Stimulated activated CD8-positive, alpha-beta memory T cell treated with anti-CD3 and anti-CD28 coated beads, Interleukin-4, amount 100 ng/mL, for 1 hour (primary cell): ENCODE results near the gene MAP2.

Experiments used
- DNase-seq, 2 donors: peaks; one replicate each; pipeline ENCODE4 v3.0.0-alpha.2; 2020; ENCODE audit warnings: low read depth in 2 of 2, low spot score in 1 of 2

The MAP2 gene

GRCh38 chr2:209637293-209637692 lies 213.4 kb downstream of the MAP2 start:
- DNase-seq, result no peak

- no peak for DNase-seq
Observed at GRCh38 chr2:209638346-209638745, 214.5 kb downstream of the MAP2 start.

DNA sequence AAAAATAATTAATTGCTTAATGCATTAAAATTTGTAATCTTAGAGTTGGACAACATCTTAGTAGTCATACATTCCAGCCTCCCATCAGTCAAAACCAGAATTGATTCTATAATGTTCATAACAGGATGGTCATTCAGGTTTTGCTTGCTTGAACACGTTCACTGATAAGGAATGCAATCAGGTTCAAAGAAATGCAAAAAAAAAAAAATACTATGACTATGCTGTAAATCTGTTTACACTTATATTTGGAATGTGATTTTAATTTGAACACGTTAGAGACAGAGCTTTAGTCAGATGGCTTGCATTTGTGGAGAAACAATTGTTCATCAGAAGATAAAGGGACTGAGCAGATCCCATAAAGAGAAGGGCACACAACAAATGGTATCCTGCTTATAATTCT lies 216.5 kb downstream of the MAP2 start:
- no peak for DNase-seq

GRCh38 chr2:209642146-209642820 lies 218.4 kb downstream of the MAP2 start:
- no peak for DNase-seq

DNA sequence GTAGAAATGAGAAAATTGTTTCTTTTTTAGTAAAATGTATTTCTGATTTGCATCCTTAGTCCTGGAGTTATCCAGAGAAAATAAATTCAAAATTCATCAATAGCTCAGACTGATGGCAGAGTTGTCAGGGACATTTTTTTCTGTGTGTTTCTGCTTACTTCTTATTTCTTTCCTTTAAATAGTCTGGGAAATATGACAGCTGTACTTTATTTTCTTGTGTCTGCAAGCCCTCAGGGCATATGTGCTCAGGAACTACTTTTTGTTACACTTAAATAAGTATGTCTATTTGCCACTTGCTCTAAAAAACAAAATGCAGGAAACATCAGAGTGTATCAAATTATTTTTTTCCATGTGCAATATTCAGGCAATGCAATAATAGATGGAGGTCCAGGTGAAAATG lies 221.0 kb downstream of the MAP2 start:
- no peak for DNase-seq

DNA sequence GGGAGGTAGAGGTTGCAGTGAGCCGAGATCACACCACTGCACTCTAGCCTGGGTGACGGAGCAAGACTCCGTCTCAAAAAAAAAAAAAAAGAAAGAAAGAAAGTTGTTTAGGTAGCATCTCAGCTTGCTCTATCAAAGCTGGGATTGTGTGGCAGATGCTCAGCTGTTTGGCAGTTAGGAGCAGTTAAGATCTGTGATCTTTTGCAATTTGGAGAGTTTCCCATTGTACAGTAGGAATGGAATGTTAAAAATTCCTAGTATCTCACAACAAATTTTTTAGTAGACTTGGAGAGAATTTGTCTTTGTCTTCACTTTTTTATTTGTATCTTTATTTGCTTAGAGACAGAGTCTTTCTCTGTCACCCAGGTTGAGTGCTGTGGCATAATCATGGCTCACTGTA lies 224.9 kb downstream of the MAP2 start:
- no peak for DNase-seq

- DNase-seq, result no peak
Observed at GRCh38 chr2:209653134-209653533, 229.3 kb downstream of the MAP2 start.

DNA sequence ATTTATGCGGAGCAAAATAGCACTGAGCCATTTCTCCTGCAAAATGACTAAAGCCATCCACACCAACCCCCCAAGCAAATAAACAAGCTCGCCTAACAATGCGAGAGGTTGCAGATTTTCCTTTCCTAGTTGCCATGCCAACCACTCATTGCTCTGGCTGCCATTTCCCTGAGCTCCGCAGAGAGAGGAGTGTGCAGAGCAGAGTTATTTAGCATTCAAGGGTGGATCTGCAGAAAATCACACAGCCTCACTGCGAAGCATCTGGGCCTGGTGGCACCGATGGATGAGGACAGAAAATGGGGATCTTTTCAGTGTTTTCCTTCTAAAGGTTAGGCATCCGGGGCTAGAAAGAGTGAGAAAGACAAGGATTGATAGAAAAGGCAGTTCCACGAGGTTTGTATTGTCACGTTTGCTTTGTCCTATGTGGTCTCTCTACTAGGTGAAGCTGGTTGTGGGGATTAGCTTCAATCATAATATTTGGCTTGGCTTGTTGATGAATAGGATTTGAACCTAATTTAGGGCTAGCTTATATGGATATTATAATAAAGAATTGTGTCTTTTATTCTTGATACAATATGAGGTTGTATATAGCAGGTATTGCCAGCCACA lies 237.5 kb downstream of the MAP2 start:
- no peak for DNase-seq

DNA sequence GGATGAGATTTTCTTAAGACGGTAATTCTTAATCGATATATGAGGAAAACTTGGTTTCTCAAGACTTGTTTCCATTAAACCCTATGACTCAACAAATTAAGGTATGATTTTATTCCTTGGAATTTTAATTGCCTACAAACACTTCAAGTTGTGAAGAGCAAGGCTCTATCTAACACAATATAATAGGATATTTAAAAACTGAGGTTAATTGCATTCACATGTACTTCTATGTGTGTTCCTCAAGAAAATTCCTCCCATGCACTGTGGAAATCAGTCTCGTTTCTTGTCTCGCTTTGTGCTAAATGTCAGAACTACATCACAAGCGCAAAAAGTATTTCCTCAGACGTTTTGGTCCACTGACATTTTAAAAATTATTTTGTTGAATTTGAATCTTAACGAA lies 238.2 kb downstream of the MAP2 start:
- no peak for DNase-seq

- no peak for DNase-seq
Observed at GRCh38 chr2:209663139-209663538, 239.3 kb downstream of the MAP2 start.

GRCh38 chr2:209663656-209664055 lies 239.8 kb downstream of the MAP2 start:
- no peak for DNase-seq

GRCh38 chr2:209666296-209666695 lies 242.4 kb downstream of the MAP2 start:
- DNase-seq, result no peak

GRCh38 chr2:209671020-209671680 lies 247.3 kb downstream of the MAP2 start:
- DNase-seq, result no peak

DNA sequence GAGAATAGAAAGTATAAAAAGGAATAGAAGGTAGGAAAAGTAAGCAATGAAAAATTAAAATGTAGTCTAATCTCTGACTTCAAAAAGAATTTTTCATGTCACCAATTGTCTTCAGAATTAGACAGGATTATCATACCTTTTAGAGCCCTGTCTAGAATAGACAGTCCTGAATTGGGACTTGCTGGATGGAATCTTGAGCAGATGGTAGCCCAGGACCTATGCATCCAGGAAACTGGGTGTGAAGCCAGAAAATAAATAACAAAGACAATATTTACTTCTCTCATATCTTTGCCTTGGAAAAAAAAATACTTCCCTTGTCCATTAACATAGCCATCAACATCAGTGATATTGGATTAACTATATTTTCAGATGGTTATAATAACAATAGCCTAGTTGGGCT lies 250.0 kb downstream of the MAP2 start:
- no peak for DNase-seq

- no peak for DNase-seq
Observed at GRCh38 chr2:209680596-209680995, 256.7 kb downstream of the MAP2 start.

DNA sequence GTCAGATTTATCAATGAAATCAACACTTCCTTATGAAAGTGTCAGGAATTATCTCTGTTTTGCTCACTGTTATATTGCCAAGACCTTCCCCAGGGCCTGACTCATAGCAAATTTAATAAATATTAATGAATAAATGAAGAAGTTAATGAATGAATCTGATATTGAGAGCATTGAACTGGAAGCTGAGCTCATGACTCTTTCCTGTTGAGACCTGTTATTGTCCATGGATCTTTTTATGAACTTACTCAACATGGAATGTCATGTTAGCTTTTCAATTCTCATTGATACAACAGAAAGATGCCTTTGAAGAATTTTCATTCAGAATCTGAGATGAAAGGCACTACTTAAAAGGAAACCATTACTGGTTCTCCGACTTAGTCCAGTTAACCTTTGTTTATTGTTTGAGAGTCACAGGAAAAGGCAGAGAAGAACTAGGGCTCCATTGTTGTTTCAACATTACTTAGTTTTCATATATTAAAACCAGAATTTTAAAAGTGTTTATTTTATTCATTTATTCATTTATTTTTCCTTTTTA lies 257.4 kb downstream of the MAP2 start:
- no peak for DNase-seq

- DNase-seq, result no peak
Observed at GRCh38 chr2:209682646-209683045, 258.8 kb downstream of the MAP2 start.

DNA sequence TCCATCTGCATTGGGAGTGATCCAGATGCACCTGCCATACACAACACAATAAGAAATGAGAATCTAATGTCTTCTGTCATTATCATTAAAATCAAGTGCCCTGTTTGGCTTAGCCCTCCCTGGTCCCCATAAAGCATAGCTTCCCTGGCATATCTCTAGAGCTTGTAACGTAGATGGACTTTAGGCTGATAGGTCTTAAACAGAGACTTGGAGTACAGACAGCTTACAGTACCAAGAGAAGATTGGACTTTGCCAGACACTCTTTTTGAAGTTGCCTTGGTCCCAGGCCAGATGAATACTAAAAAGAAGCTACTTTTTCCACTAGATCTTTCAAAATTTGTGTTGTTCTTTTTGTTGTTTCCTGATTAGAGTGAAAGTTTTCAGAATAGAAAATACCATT lies 261.5 kb downstream of the MAP2 start:
- DNase-seq, result no peak

GRCh38 chr2:209685963-209686362 lies 262.1 kb downstream of the MAP2 start:
- DNase-seq, result no peak

- no peak for DNase-seq
Observed at GRCh38 chr2:209686448-209686847, 262.6 kb downstream of the MAP2 start.

GRCh38 chr2:209687323-209687969 lies 263.6 kb downstream of the MAP2 start:
- no peak for DNase-seq

DNA sequence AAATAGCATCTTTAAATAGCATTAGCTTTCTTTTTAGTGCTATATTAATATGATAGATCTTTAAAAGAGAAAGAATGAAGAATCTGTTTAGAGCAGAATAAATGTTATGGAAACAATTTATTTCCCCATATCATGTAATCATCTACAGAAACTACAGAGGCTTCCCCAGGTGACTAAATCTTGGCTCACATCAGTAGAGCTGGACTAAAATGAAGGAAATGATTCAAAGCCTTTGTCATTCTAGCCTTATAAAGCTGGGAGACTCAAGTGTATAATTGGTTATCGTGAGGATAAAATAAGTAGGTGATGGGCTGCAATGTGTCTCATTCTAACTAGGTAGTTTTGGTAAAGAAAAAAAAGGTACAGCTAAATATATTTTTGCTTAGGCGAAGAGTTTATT lies 264.5 kb downstream of the MAP2 start:
- DNase-seq, result no peak
